22Rv1 (cell line): ENCODE data around the gene WWTR1.

ENCODE experiments used
- CTCF ChIP-seq: fragments of 450-650 bp; IDR thresholded peaks from 2 replicates; pipeline ENCODE4 v1.5.1; 2017; ENCODE audit warnings: mild to moderate bottlenecking
- ZFX ChIP-seq: fragments of 450-650 bp; IDR thresholded peaks from 2 replicates; pipeline ENCODE4 v1.6.1; 2017; ENCODE audit warnings: antibody characterized with exemption, borderline replicate concordance

GRCh38 chr3:149619136-149619535, 38.7 kb downstream of the WWTR1 start:
- TF ChIP-seq CTCF: no peak
- TF ChIP-seq ZFX: no peak
